Right lobe of liver (tissue), 6 donors: ENCODE measurements around the gene NBL1. TPM values are rescaled to one million over a fixed set of nuclear protein-coding genes. Genes with fewer than 3 reads are reported as not detected.

Experiments
- ATAC-seq, 4 donors: fragments of 200-7000 bp; cut with Tn5 transposase; one replicate each; pipeline ENCODE4 v1.9.1; 2020; ENCODE audit warnings: mild to moderate bottlenecking in 4 of 4, moderate library complexity in 4 of 4
- DNase-seq, 3 donors: peaks; one replicate each; pipeline ENCODE4 v3.0.0-alpha.2; 2020
- H3K27ac ChIP-seq, 3 donors: fragments of 200-600 bp; one replicate each; pipeline ENCODE4 v1.8.0; 2022
- H3K27me3 ChIP-seq, 2 donors: fragments of 200-600 bp; one replicate each; pipeline ENCODE4 v1.8.0; 2022
- H3K36me3 ChIP-seq, 4 donors: fragments of 200-600 bp; sonication (generic) in 1 of 4; one replicate each; pipeline versions ENCODE4 v1.5.1 to v1.8.0; 2017 to 2022; ENCODE audit warnings: control low read depth in 1 of 4
- H3K4me1 ChIP-seq, 4 donors: fragments of 200-600 bp; sonication (generic) in 1 of 4; one replicate each; pipeline versions ENCODE4 v1.5.1 to v1.8.0; 2017 to 2022; ENCODE audit warnings: control low read depth in 1 of 4
- H3K4me3 ChIP-seq, 3 donors: fragments of 200-600 bp; one replicate each; pipeline ENCODE4 v1.8.0; 2022
- H3K9me3 ChIP-seq, 4 donors: fragments of 200-600 bp; sonication (generic) in 1 of 4; one replicate each; pipeline versions ENCODE4 v1.5.1 to v1.8.0; 2017 to 2022; ENCODE audit warnings: control low read depth in 1 of 4
- POLR2A ChIP-seq: fragments of 450-650 bp; IDR thresholded peaks from one replicate; pipeline ENCODE4 v1.6.1; 2017; ENCODE audit warnings: antibody characterized with exemption, mild to moderate bottlenecking
- WGBS: methylation state at CpG from one replicate; pipeline ENCODE4 v1.1.6; 2018; ENCODE audit warnings: low coverage, low lambda C conversion rate; ENCODE audit not compliant: insufficient coverage; ENCODE audit errors: missing lambda C conversion rate; 5-methylcytosine and 5-hydroxymethylcytosine counted together
- intact Hi-C, 2 donors: fragments of 100-400 bp; cut with DNase I; formaldehyde crosslinking; loops; one replicate each; pipeline versions ENCODE4 v1.11.2 to v1.14.1; 2022
- total RNA-seq, 6 experiments: library from RNA; depleted of rRNA in 2 of 6; stranded (reverse); fragments of >200 nt in 2 of 6; fragmentation: NEBNext Ultra II Directional in 3 of 6; extraction: Animal tissue kit (Norgen Biotek cat#: 25700) in 3 of 6; gene quantifications; one replicate each; pipeline versions ENCODE4 v1.1.0 to v1.2.4, GENCODE V29; 2016 to 2023
- TF ChIP-seq, protein P1 (sequence below), 4 donors: fragments of 200-600 bp in 3 of 4; fragments of 450-650 bp in 1 of 4; IDR thresholded peaks; one replicate each; pipeline versions ENCODE4 v1.5.1 to v1.8.0; 2016 to 2022; ENCODE audit warnings: antibody characterized with exemption in 4 of 4, mild to moderate bottlenecking in 2 of 4
- donor health status: DM: no; HTN: yes; CAD: no.
- donor health status: DM: no; HTN: no; CAD: no.
- donor health status: DM: no; HTN: no; CAD: no.
- donor health status: DM: no; HTN: yes; CAD: no.
- donor health status: DM: no; HTN: yes; CAD: no.

Gene NBL1
- total RNA-seq, 6 experiments from 2014 or later, result 2.2 to 5.7 (median 3.4) TPM

DNA sequence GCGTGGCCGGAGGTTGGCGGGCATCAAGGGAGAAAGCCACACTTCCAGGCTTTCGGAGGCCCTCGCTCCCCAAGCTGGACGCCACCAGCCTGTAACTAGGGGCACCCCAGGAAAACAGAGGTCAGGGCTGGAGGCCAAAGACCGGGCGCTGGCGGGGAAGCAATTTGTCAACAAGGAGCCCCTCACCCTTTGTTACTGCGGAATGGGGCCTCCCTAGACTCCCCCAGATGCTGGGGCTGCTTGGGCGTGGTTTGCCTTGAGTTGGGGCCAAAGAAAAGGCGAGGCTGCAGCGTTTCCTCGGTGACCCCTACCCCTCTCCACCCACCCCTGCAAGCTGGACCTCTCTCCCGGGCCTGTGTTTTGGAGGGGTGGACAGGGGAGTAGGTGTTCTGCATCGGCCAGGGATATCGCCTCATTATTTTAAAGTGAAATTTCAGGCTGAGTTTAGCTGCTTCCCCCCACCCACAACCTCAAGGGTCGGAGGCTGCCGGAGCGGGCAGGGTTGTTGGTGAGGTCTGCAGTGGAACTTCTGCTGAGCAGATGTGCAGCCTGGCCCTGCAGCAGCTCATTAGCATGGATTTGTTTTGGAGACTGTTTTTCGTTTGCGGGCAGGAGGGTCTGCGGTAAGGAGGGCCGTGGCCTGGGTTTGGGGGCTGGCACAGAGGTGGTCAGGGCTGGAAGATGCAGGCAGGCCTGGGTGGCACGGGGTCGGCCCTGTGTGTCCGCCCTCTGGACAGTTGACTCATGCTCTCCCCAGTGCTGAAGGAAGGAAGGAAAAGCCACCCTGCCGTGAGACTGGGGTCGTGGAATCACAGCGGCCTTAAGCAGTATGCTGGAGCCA lies 1.5 kb downstream of the NBL1 start:
- H3K4me1 ChIP-seq, result peaks cover 0 to 7% (median 0%) of the 10 kb centered on the region in 4 donors
- no peaks in the 10 kb centered on the region for H3K36me3 ChIP-seq
- peak overlapping the region in 1 of 3 donors; percentile 57 for H3K27ac ChIP-seq
- no peaks in the 10 kb centered on the region for H3K9me3 ChIP-seq
- no peak for DNase-seq
- no peaks in the 10 kb centered on the region for H3K27me3 ChIP-seq
- 50% methylated on average over 7 of the region's 30 CpGs for WGBS
- peak overlapping the region; percentile 38 to 46 (median 46) for H3K4me3 ChIP-seq
- TF ChIP-seq, protein P1, sequence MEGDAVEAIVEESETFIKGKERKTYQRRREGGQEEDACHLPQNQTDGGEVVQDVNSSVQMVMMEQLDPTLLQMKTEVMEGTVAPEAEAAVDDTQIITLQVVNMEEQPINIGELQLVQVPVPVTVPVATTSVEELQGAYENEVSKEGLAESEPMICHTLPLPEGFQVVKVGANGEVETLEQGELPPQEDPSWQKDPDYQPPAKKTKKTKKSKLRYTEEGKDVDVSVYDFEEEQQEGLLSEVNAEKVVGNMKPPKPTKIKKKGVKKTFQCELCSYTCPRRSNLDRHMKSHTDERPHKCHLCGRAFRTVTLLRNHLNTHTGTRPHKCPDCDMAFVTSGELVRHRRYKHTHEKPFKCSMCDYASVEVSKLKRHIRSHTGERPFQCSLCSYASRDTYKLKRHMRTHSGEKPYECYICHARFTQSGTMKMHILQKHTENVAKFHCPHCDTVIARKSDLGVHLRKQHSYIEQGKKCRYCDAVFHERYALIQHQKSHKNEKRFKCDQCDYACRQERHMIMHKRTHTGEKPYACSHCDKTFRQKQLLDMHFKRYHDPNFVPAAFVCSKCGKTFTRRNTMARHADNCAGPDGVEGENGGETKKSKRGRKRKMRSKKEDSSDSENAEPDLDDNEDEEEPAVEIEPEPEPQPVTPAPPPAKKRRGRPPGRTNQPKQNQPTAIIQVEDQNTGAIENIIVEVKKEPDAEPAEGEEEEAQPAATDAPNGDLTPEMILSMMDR (IDR thresholded peaks at IDR 0.05), result no peak
- TF ChIP-seq POLR2A, result no peak
- intact Hi-C loops, result loop anchor here in 1 of 2 donors (10.0 kb wide), 1 partner anchor 161 kb away; the partner anchor contains the start of gene CAPZB
- ATAC-seq, result peak in 2 of 4 donors; percentile 4 to 9

DNA sequence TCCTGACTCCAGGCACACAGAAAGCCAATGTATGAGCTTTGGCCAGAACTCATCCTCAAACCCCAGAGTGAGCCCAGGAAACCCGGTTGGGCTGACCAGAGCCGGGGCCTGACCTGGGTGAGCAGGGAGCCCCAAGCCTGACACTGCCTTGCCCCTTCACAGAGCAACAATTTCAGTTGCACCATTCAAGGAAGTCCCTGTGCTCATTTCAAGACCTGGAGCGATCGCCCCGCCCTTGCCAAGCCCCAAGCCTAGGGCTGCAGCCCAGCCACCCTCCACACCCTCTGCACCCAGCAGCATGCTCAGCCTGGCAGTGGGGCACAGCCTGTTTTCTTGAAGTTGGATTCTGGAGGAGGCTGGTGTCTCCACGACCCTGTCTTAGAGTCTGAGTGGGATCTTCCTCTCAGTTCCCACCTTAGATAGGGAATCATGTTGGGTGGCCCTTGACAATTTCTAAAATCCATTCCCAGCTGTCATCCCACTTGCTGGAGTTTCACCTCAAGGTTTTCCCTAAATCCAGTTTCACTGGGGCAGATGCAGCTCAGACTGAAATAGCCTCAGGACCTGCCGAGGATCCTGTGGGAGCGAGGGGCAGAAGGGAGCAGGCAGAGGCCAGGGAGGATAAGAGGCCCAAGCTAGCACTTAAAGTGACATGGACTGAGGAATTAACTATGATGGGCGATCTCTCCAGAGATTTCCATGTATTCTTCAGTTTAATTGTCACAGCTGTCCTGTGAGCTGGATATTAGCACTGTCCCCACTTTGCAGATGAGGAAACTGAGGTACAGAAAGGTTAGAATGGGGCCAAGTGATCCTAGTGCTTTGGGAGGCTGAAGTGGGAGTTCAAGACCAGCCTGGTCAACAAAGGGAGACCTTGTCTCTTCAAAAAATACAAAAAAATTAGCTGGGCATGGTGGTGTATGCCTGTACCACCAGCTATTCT lies 2.5 kb downstream of the NBL1 start:
- H3K27me3 ChIP-seq, result no peaks in the 10 kb centered on the region
- H3K27ac ChIP-seq, result no peak overlapping the region
- WGBS, result 96% methylated on average over 4 of the region's 9 CpGs
- H3K4me1 ChIP-seq, result peaks cover 0 to 7% (median 0%) of the 10 kb centered on the region in 4 donors
- TF ChIP-seq, protein P1 (IDR thresholded peaks at IDR 0.05), result no peak
- no peak for TF ChIP-seq POLR2A
- intact Hi-C loops, result loop anchor here in 1 of 2 donors (10.0 kb wide), 1 partner anchor 162 kb away; the partner anchor contains the start of gene CAPZB
- H3K9me3 ChIP-seq, result no peaks in the 10 kb centered on the region
- DNase-seq (no peak), ATAC-seq (no peak)
- no peak overlapping the region for H3K4me3 ChIP-seq
- H3K36me3 ChIP-seq, result no peaks in the 10 kb centered on the region

DNA sequence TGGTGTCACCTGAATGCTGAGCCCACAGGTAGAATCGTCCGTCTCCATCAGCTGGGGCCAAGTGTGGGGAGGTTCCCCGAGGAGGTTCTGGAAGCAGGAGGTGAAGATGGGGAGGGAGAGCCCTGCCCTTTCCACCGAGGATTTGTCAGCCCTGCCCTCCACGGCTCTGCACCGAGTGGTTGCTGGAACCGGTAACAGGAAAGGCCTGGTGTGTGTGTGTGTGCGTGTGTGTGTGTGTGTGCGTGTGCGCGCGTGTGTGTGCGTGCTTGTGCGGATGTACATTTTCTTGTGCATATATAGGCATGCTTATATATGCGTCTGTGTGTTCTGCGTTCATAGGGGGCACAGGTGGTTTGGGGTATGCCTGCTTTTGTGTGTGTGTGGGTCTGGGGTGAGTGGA lies 3.5 kb downstream of the NBL1 start:
- ATAC-seq, result no peak
- H3K27ac ChIP-seq, result no peak overlapping the region
- DNase-seq, result no peak

DNA sequence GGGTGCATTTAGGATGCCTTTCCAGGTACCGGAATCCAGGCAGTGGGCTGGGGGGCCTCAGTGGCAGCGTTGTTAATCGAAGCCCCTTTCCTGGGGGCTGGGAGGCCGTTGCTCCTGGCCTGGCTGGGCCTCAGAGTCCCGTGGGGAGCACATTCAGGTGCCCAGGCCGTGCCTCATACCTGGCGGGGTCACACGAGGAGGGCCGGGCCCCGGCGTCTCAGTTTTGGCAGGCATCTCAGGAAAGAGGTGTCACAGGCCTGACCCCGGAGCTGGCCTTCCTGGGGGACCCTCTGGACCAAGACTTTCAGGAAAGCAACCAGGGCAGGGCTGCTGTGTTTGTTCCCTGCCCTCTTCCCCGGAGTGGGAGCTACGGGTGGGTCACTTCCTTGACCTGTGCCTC lies 4.1 kb downstream of the NBL1 start:
- Histone ChIP-seq H3K9me3 (no peaks in the 10 kb centered on the region), H3K4me3 (no peak overlapping the region), H3K27ac (no peak overlapping the region), H3K36me3 (no peaks in the 10 kb centered on the region), H3K4me1 (peaks cover 0 to 7% (median 0%) of the 10 kb centered on the region in 4 donors), H3K27me3 (no peaks in the 10 kb centered on the region)
- TF ChIP-seq, protein P1 (IDR thresholded peaks at IDR 0.05), result no peak
- TF ChIP-seq POLR2A, result no peak
- WGBS, result 30% methylated on average over 2 of the region's 14 CpGs
- ATAC-seq, result no peak
- intact Hi-C loops, result loop anchor here in 1 of 2 donors (10.0 kb wide), 1 partner anchor 163 kb away; the partner anchor contains the start of gene CAPZB
- DNase-seq, result no peak

More for the DNA sequence above, 3.5 kb downstream of the NBL1 start:
- Histone ChIP-seq H3K4me3 (no peak overlapping the region), H3K9me3 (no peaks in the 10 kb centered on the region), H3K27me3 (no peaks in the 10 kb centered on the region), H3K4me1 (peaks cover 0 to 7% (median 0%) of the 10 kb centered on the region in 4 donors), H3K36me3 (no peaks in the 10 kb centered on the region)
- TF ChIP-seq POLR2A, result no peak
- TF ChIP-seq, protein P1 (IDR thresholded peaks at IDR 0.05), result no peak
- 67% methylated on average over 8 of the region's 16 CpGs for WGBS
- intact Hi-C loops, result loop anchor here in 1 of 2 donors (10.0 kb wide), 1 partner anchor 163 kb away; the partner anchor contains the start of gene CAPZB
